Endometrial microvascular endothelial cells (primary cell): Measurements from ENCODE around the gene HAVCR1. TPM values are rescaled to one million over a fixed set of nuclear protein-coding genes. Genes with fewer than 3 reads are reported as not detected.
"Not testable (repeated sequence)": the region's sequence is repeated elsewhere in the genome, so short reads cannot be mapped to it uniquely, and the experiment has no call there.

Experiments used
- in situ Hi-C: cut with HindIII; loops from 2 replicates; pipeline ENCODE4 v1.10.0; 2017; ENCODE audit warnings: low sequenced_read_pairs, low pct_unique_long_range_greater_than_20kb; ENCODE audit errors: inconsistent ontology term
- total RNA-seq: library from RNA; depleted of rRNA; stranded (reverse); fragments of >200 nt; gene quantifications from one replicate; pipeline ENCODE4 v1.2.3, GENCODE V29; 2015; ENCODE audit errors: inconsistent ontology term

Gene HAVCR1
- total RNA-seq, 1 donor from 2014 or later: not detected

DNA sequence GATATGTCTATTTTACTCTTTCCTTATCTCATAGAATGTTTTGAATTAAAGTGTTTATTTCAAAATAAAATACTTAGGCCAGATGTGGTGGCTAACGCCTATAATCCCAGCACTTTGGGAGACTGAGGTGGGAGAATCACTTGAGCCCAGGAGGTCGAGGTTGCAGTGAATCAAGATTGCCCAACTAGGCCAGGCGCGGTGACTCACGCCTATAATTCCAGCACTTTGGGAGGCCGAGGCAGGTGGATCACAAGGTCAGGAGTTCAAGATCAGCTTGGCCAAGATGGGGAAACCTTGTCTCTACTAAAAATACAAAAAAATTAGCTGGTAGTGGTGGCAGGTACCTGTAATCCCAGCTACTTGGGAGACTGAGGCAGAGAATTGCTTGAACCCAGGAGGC, 2.1 kb downstream of the HAVCR1 start:
- in situ Hi-C loops: not testable (repeated sequence)

DNA sequence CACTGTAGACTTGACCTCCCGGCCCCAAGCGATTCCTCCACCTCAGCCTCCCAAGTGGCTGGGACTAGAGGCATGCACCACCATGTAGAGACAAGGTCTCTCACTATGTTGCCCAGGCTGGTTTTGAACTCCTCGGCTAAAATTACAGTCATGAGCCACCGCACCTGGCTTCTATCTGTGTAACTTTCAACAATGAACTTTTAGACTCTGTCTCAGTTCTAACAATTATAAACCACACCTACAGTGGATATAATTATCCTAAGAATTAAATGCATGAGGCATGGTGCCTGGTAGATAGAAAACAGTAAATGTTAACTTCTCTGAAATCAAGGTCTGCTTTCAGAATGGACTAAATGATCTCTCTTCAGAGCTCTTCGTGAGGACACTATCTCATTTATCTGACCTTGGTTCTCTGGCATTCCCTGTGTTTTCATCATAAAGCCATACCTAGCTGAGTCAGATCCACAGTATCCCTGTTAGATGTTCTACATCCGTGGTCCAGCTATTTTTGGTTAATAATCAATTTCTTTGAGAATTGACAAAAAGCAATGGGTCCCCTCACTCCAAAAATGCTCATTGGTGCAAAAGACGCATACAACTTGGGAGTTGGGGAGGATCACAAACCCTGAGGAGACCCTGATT, 7.2 kb downstream of the HAVCR1 start:
- in situ Hi-C loops: no loop called here

DNA sequence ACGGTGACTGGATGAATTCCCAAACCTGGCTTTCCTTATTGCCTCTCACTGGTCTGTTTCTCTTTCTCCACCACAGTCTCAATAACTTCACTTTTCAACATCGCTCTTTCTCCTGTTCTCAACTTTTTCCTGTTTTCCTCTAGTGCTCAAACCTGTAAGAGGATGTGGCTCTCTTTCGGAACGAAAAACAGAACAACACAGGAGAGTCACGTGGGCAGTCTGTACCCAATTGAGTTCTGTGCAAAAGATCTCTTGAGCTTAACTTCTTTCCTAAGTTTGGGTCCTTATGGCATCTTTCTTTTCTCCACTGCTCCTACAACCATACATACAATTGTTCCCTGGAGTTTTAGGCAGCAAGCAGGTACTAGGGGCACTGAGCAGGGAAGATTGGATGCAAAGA, 8.9 kb downstream of the HAVCR1 start:
- in situ Hi-C loops: no loop called here

DNA sequence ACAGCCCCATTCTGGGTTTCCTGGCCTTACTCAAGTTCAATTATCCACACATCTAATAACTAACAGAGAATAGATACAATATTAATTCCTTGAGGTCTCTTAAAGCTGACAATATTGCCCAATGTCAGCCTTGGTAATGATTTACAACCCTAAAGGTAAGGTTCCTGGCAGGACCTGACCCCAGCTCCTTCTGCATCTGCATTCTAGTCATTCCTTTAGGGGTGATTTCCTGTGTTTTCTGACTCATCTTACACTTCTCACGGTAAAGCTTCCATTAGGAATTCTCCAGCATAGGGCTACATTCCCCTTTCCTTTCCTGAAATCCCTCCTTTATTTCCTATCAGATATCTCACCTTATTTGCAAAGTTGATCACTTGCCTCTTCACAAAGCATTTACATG, 9.3 kb downstream of the HAVCR1 start:
- in situ Hi-C loops: no loop called here

DNA sequence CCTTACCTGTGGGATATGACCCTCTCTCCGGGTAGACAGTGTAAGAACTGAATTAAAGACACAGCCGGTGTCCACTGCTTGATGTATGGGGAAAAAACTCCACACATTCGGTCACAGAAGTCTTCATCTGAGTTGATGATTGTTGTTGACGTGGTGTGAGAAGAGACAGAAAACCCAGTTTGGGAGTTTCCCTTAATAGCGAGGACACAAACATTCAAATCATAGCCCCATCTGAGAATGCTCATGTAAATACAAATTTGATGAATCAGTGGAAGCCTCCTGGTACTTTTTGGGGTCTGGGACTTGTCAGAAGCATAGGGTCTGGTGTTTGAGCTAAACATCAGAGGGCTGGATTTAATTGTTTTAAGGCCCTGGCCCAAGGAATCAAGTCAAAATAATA, 11.0 kb downstream of the HAVCR1 start:
- in situ Hi-C loops: no loop called here

DNA sequence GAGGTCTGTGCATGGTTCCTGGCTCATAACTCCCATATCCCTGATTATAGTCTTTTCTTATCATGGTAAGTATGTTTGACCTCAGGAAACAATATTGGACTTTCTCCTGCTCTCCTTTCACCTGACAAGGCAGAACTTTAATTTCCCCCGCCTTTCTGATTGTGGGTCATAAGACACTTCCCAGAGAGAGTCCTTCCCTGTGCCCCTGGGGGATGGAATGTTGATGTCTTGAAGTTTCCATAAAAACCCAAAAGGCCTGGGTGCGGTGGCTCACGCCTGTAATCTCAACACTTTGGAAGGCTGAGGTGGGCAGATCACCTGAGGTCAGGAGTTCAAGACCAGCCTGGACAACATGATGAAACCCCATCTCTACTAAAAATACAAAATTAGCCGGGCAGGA, 11.9 kb downstream of the HAVCR1 start:
- in situ Hi-C loops: not testable (repeated sequence)

DNA sequence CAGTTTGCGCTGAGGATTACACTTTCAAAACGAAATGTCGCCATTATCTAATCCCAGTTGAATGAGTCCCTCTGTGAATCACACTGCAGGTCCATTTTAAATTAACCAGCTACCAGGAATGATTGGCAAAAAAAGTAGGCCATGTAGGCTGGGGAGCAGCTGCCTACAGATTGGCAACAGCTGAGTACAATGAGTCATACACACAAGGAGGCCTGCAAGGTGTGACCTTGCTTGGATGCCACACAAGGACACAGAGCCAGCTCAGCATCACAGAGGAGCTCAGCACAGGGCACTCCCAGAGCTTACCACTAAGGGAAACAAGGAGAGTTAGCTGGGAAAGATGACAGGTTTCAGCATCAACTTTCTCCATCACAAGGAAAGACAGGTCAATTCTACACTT, 12.9 kb downstream of the HAVCR1 start:
- in situ Hi-C loops: no loop called here

DNA sequence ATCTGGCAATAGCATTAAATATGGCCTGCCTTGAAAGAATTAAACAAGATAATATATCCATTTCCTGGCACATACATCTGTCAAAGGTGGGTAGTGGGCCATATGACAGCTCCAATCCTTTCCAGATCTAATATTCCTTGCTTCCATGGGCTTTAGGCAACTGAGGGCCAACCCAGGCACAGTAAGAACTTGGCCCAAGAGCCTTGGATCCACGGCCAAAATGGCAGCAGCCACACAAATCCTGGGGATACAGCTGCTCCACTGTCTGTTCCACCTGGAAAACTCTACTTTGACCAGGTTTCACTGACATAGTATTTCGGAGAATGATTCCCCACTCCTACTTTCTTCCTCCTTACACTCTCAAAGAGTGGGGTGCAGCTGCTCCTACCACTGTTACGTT, 13.3 kb downstream of the HAVCR1 start:
- in situ Hi-C loops: no loop called here

DNA sequence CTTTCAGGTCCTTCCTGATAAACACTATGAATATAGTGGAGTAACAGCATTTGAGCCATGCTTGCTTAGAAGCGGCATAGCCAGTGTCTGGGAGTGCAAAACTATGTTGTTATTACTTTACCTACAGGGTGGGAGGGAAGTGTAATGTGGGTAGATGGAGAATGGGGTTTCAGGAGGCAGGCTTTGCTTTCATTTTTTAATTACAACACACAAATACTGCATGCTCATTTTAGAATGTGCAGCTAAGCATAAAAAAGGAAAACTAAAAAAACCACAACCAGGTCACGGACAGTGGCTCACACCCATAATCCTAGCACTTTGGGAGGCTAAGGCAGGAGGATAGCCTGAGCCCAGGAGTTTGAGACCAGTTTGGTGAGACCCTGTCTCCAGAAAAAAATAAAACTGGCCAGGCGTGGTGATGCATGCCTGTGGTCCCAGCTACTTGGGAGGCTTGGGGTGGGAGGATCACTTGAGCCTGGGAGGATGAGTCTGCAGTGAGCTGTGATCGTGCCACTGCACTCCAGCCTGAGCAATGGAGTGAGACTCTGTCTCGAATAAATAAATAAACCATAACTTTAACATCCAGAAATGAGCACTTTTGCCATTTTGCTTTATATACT, 20.2 kb downstream of the HAVCR1 start:
- in situ Hi-C loops: no loop called here

DNA sequence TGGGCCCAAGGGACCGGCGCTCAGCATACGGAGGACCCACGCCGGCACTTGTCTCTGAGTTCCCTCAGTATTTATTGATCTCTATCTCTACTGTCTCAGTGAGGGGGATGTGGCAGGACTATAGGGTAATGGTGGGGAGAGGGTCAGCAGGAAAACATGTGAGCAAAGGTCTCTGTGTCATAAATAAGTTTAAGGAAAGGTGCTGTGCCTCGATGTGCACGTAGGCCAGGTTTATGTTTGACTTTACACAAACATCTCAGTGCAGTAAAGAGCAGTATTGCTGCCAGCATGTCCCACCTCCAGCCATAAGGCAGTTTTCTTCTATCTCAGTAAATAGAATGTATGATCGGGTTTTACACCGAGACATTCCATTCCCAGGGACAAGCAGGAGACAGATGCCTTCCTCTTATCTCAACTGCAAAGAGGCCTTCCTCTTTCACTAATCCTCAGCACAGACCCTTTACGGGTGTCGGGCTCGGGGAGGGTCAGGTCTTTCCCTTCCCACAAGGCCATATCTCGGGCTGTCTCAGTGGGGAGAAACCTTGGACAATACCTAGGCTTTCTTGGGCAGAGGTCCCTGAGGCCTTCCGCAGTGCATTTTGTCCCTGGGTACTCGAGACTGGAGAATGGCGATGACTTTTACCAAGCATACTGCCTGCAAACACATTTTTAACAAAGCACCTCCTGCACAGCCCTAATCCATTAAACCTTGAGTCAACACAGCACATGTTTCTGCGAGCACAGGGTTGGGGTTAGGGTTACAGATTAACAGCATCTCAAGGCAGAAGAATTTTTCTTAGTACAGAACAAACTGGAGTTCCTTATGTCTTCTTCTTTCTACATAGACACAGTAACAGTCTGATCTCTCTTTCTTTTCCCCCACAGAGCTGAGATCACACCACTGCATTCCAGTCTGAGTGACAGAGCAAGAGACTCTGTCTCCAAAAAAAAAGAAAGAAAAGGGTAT, 24.5 kb downstream of the HAVCR1 start:
- in situ Hi-C loops: not testable (repeated sequence)

DNA sequence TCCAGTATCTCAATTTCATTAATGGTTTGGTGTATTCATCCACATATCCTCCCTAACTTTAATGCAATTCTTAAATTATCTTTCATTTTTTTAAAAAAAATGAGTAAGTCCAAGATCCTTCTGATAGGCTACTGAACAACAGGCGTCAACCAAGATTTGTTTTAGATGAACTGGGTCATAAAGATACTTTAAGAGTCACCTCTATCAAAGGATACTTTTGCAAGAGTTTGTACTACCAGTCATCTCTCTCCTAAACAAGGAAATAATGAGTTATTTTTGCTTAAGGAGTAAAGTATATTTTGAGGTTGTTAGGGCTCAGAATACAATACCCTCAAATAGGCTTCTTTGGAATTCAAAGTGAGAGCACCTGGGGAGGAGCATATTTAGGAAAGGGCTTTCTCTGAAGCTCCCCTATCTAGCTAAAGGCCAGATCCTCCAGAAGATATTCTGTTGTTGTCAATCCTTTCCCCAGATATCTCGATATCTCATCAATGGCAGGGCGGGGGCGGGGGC, 25.8 kb downstream of the HAVCR1 start:
- in situ Hi-C loops: no loop called here

DNA sequence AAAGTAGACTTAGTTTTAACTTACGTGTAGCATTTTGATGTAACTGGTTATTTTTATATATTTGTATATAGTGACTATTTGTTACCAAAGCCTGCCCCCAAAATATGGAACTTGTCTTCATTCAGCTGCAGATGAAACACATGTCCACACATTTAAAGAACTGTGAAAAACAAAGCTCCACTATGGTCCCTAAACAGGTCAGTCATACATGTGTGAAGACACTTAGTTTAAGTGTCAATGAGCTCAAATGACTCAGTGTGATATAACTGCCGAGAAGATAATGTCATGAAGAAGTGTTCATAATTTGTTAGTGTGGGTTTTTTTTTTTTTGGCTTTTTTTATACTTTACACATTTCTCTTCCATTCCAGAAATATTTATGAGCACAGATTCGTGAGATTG, 28.2 kb downstream of the HAVCR1 start:
- in situ Hi-C loops: no loop called here

DNA sequence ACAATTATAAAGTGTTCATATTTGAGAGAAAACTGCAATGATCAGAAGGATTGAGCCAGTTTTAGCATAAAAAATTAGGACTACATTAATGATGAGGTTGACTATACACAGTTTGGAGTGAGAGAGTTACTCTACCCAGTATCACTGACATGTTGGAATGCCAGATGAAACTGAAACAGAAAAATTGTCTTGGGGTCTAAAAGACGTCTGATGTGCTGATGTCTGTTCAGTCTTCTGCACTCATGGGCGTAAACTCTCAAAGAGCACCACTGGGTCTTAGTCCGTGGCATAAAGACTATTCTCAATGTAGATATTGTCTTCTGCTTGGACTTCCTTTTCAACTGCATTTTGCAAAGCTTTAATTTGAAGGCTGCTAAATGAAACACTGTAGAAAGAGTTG, 29.5 kb downstream of the HAVCR1 start:
- in situ Hi-C loops: no loop called here

DNA sequence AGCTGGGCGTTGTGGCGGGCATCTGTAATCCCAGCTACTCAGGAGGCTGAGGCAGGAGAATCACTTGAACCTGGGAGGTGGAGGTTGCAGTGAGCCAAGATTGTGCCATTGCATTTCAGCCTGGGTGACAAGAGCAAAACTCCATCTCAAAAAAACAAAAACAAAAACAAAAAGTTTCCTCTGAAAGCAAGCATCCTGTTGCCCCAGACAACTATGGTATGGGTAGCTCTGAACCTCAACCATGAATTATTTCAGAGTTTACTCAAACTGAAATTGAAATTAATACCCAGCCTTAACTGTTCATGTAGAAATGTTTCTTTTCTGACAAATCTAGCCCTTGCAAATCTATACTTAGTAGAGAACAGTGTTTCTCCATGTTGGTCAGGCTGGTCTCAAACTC, 31.3 kb downstream of the HAVCR1 start:
- in situ Hi-C loops: not testable (repeated sequence)

DNA sequence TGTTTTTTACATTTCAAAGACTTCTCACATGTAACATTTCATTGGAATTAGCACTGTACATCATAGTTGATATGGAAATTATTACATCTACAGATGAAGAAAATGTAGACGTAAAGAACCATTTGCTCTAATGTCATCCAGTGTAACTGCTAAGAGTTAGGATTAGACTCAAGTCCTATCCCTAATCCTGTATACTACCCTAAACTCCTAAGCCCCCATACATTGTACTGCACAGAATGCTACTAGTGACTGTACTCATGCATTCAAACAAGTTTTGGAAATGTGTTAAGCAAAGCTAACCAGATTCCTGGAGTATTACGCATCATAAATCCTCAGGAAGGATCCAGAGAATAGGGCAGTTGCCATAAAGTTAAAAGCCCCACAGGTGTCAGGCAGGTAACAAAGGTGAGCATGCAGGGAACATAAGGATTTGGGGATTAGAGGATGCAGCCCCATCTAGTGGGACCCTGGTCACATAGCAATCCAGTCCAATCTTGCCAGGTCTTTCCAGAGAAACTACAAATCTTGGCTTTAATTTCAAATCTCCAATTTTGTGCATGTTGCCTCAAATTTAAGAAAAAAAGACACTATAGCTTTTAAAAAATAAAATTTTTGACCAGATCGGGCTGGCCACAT, 32.0 kb downstream of the HAVCR1 start:
- in situ Hi-C loops: no loop called here

DNA sequence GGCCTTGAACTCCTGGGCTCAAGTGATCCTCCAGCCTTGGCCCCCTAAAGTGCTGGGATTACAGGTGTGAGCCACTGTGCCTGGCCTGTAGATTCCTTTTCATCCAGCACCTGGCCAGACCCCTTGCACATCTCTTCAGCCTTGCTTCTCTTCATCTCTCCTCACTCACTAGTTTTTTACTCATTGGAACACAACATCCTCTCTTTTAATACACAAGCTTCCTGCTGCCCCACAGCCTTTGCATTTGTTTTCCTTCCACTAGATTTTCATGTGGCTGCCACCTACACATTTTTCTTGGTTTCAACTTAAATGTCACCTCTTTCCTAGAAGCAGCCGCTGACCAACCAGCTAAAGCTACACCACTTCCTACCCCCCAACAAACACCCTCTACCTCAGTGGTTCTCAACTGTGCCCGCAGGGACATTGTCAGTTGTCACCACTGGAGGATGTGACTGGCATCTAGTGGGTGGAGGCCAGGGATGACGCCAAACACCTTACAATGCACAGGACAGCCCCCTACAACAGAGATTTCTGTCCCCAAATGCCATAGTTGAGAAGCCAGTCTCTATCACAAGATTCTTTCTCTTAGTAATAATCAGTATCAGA, 33.7 kb downstream of the HAVCR1 start:
- in situ Hi-C loops: no loop called here

DNA sequence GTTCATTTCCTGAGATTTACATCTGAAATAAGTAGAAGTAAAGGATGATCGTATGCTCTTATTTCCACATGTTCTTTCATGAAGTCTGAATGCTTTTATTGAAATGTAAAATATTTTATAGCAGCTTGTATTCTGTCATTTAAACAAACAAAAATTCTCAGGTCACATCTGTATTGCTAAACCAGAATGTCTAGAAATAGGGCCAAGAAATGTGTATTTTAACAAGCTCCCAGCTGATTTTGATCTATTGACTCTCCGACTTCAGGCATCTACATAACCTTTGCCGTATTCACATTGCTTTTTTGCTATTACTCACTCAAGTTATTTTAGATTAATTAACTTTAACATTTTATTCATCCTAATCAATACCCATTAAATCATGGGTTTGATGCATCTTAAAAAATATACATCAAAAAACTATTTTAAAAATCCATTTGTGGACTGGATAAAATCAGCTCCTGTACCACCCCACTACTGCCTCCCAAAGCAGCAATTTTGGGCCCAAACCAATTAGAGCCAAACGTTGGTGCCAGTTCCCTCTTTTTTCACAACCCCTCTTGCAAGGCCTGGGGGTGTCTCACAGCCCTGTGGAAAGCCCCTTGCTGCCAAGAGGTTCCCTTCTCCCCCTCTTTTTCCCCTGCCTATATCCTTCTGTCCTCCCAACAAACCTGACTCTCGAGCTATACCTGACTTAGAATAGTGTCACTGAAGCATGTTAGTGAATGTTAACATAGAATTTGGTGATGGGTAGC, 34.5 kb downstream of the HAVCR1 start:
- in situ Hi-C loops: no loop called here

DNA sequence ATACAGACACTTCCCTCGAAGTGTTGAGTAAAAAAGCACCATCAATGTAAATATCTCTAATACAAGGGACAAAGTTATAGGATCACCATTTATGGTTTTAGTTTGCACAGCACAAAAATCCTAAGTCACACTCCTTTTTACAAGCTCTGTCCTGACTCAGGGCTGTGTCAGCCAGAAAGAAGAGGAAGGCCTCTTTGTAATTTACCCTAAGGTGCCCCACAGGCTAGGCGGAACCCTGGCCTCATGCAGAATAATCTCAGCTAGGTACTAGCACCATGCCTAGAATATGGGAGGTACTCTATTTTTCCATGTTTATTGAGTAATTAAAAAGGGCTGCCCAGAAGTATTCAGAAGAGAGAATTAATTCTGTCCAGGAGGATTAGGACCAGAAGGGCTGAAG, 36.9 kb downstream of the HAVCR1 start:
- in situ Hi-C loops: no loop called here
